NCI-H1436 (cell line): Measurements from ENCODE around the gene CARNS1.
A peak's percentile ranks its signal among the peaks of the same experiment; 100 is the strongest.
"Not testable (repeated sequence)": the region's sequence is repeated elsewhere in the genome, so short reads cannot be mapped to it uniquely, and the experiment has no call there.

Source experiments
- DNase-seq: peaks from one replicate; lab custom pipeline; 2025; lab: John Stamatoyannopoulos, UW

CARNS1 gene

DNA sequence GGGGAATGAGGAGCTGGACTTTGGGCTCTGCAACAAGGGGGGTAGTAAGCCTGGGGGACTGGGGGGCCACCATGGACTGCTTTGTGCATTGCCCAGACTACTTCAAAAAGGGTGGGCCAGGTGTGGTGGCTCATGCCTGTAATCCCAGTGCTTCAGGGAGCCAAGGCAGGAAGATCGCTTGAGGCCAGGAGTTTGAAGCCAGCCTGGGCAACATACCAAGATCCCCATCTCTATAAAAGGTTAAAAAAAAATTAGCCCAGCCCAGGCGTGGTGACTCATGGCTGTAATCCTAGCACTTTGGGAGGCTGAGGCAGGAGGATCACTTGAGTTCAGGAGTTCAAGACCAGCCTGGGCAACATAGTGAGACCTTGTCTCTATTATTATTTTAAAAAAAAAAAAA, 50.1 kb downstream of the CARNS1 start:
- not testable (repeated sequence) for DNase-seq

DNA sequence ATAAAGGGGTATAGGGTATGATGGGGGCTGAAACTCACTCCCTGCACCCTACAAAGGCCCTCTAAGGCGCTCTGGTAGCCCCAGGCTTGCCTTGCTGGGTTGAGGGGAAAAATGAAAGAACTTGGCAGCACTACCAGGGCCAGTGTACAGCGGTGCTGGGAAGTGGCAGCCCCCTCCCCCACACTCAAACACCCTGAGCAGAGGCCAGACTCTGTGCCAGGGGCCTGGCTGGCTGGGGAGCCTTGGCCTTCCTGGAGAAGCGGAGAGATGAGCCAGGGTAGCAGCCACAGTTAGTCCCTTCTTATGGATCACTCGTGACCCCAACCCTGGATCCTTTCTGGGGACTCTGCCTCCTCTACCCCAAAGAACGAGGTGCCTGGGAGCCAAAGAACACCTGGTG, 50.9 kb downstream of the CARNS1 start:
- DNase-seq = no peak

DNA sequence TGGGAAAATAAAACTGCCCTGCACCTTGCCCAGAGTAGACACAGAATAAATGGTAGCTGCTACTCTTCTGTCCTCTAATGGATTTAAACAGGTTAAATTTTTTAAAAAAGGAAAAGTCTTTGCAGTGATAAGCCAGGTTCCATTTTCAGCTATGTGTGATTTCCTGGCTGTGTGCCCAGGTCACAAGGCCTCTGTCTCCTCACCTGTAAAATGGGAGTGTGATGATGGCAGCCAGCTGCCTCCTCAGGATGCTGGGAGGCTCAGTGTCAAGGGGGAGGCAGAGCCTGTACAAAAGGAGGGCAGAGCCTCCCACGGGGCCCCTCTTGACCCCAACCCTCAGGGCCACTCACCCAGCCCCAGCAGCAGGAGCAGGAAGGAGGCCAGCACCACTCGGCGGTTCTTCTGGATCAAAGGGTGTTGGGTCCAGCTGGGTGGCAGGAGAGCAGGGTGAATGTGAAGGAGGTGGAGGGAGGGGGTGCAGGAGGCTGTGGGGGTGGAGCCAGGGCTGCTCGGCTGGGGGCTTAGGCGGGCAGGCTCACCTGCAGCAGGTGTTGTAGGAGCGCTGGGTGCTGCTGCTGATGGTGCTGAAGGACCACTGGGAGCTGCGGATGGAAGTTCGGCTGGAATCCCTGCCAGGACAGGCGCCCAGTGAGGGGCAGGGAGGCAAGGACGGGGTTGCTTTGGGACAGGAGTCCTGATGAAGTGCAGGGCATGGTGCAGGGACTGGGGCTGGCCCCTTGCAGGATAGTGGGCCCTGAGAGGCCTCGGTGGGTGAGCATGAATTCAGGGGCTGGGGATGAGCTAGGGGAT, 51.7 kb downstream of the CARNS1 start:
- DNase-seq = no peak

DNA sequence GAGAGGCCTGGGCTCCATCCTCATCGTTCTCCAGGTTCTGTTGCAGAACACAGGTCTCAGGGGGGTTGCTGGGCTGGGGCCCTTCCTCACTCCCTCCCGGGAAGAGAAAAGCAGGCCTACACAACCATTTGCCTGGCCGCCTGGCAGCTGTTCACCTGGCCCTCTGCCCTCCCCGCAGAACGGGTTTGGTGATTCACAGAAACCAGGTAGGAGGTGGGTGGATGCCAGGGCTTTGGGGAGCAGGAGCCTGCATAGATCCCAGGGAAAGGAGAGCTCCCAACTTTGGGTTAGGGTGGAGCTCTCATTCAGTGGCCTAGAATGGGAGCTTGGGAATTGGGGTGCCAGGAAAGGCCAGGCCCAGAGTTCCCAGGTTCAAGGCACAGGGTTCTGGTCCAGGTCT, 52.6 kb downstream of the CARNS1 start:
- no peak for DNase-seq

DNA sequence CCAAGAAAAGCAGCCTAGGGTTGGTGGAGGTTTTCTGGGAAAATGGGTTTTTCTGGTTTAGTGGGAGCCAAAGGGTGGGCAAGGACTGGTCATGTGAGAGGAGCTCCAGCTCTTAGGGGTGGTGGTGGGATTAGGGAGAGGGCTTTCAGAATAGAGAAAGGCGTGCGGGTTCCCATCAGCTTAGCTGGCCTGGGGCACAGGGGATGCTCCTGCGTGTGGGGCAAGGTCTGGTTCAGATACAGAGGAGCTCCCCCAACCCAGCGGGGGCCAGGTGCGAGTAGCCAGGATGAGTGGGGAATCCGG, 52.9 kb downstream of the CARNS1 start:
- DNase-seq = no peak

DNA sequence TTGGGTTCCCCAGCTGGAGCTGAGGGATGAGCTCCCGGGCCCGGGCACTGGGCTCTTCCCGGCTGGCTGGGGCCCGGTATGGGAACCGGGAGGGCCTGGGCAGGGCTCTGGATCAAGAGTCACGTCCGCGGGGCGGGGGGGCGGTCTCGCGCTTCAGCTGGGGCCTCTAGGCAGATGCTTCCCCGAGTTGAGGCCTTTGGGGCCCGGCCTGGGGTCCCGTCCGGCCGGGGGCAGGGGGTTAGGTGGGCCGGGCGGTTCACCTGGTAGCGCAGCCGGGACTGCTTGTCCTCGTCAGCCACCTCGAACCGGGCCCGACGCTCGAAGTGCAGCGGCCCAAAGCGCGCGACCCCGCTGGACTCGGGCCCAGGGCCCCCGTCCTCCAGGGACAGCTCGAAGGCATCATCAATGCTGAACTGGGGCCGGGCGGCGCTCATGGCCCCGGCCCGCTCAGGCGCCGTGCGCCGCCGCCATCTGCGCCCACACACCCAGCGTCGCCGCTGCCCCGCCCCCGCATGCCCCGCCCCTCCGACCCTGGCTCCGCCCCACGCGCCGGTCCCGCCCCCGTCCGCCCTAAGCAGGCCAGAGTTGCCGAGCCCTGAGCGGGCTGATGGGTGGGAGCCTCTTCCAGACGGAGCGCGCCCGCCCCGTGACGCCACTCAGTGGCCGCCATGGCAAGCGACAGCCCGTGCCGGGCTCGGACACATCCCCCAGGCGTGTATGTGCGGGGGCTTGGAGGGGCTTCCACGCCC, 53.5 kb downstream of the CARNS1 start, which contains the start of gene TMEM134:
TSS of gene TMEM134 (minus strand) at position 493 of the 749 bp plus-strand sequence. CDS start at position 434, 59 bp downstream.
- peak; percentile 92 for DNase-seq

DNA sequence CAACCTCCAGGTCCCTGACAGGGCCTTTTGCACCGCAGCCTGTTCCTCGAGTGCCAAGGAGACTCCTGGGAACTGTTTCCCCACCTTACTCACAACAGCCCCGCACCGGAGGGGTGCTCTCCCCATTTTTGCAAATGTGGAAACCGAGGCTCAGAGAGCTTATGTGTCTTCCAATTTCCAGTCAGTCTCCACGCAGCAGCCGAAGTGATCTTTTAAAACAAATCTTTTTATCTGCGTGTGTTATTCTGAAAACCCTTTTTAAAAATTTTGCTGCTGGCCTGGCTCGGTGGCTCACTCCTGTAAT, 54.0 kb downstream of the CARNS1 start:
- DNase-seq = no peak

DNA sequence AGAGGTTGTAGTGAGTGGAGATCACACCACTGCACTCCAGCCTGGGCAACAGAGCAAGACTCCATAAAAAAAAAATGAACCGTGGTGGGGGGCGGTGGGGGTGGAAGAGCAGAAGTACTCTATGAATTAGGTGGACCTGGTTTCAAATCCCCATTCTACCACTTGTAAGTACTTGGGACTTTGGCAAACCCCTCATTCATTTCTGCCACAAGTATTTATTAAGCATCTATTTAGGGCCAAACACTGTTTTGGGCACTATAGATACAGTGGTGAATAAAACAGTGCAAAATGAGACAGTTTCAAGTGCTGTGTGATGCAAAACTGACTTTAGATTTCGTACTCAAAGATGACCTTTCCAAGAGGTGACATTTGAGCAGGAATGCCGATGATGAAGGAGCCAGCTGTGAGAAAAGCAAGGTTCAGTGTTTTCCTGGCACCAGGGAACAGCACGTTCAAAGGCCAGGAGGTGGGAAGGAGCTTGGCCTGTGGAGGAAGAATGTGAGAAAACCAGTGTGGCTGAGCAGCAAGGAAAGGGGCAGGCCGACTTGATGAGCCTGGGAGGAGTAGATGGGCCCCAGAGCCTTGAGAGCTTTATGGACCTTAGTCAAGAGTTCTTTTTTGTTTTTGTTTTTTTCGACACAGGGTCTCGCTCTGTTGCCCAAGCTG, 55.0 kb downstream of the CARNS1 start:
- no peak for DNase-seq

DNA sequence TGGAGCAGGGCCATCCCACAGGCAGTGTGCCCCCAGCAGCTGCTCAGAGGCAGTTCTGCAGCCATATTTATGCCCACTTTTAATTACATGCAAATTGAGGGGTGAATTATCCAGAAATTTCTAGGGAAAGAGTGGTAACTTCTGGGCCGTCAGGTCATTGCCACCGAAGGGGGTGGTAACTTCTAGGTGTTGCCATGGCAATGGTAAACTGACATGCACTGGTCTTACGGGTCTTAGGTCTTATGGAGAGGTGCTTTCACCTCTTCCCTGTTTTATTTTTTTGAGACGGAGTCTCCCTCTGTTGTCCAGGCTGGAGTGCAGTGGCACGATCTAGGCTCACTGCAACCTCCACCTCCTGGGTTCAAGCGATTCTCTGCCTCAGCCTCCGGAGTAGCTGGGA, 57.4 kb downstream of the CARNS1 start:
- DNase-seq = no peak
